Measurements from ENCODE around the gene PARD6G.

- TF ChIP-seq ZNF639 (CRISPR knock-in tag; conservative IDR thresholded peaks at IDR 0.05) (no peak), ATF7-NPFF (CRISPR knock-in tag; IDR thresholded peaks at IDR 0.05; ENCODE audit: low read depth) (no peak), ZNF24 (IDR thresholded peaks at IDR 0.05) (no peak)
Measured at GRCh38 chr18:80205294-80205693, 42.0 kb downstream of the PARD6G start.

Measured in HepG2 (cell line).